Measurements from ENCODE around the gene UBE2J2. TPM values are rescaled to one million over a fixed set of nuclear protein-coding genes. Genes with fewer than 3 reads are reported as not detected.

The UBE2J2 gene
- total and polyA plus RNA-seq, 2 of the 8 experiments (the other 6 are each of a cell fraction or from before 2014, with no cell fraction given), result 33.6 to 67.9 TPM

GRCh38 chr1:1307923-1308755 is 34.5 kb upstream of the UBE2J2 start, which contains the start of the genes ACAP3 and PUSL1 (continued):
- 0 out of 2 replicates have a peak, but pooled peaks have one; percentile 30 for TF ChIP-seq ATF2 (IDR thresholded peaks at IDR 0.05; ENCODE audit: low read length)
- 0 out of 2 replicates have a peak, but pooled peaks have one; percentile 25 for TF ChIP-seq RBBP5 (IDR thresholded peaks at IDR 0.05; ENCODE audit: borderline replicate concordance, low read depth, low read length)

Data from H1 (cell line).